Mesothelial cell of epicardium (in vitro differentiated cells): ENCODE data around the gene LRRC37A2. TPM values are rescaled to one million over a fixed set of nuclear protein-coding genes. Genes with fewer than 3 reads are reported as not detected.
"Not testable (repeated sequence)": the region's sequence is repeated elsewhere in the genome, so short reads cannot be mapped to it uniquely, and the experiment has no call there.

Experiments used
- DNase-seq, 2 experiments: peaks; one replicate each; pipeline ENCODE4 v3.0.0; 2021; ENCODE audit warnings: low spot score in 2 of 2; ENCODE audit not compliant: unreplicated experiment in 2 of 2
- H3K27ac Mint-ChIP-seq: 2 replicates; pipeline ENCODE4 v1.8.0; 2021; ENCODE audit warnings: mixed read lengths
- H3K27me3 Mint-ChIP-seq: 2 replicates; pipeline ENCODE4 v1.8.0; 2021; ENCODE audit warnings: low read depth, mixed read lengths
- H3K36me3 Mint-ChIP-seq: 2 replicates; pipeline ENCODE4 v1.8.0; 2021; ENCODE audit warnings: mixed read lengths
- H3K4me1 Mint-ChIP-seq: 2 replicates; pipeline ENCODE4 v1.8.0; 2021; ENCODE audit warnings: mixed read lengths
- H3K4me3 Mint-ChIP-seq: 2 replicates; pipeline ENCODE4 v1.8.0; 2021; ENCODE audit warnings: mild to moderate bottlenecking, moderate library complexity, mixed read lengths
- H3K9me3 Mint-ChIP-seq: 2 replicates; pipeline ENCODE4 v1.8.0; 2021; ENCODE audit warnings: mixed read lengths
- total RNA-seq: library from RNA; stranded (reverse); gene quantifications from 3 replicates; pipeline ENCODE4 v1.2.1, GENCODE V29; 2021

LRRC37A2 gene
- total RNA-seq, 1 donor from 2014 or later = 26.8 TPM

DNA sequence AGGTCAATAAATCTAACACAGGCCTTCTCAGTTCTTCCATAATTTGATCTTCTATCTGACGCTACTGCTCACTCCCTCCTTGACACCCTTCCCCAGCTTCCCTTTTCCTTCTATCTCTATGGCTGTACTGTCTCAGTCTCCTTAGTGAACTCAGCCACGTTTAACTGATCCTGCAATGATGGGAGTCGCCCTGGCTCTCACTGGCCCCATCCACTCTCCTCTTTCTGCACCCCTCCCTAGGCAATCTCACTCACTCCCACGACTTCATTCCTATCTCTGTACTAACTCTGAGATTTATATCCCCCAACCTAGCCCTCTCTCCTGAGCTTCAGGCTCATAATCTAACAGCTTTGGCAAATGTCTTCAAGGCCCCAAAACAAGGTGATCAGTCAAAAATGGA is 59.5 kb downstream of the LRRC37A2 start:
- H3K36me3 Mint-ChIP-seq, H3K27ac Mint-ChIP-seq, H3K4me3 Mint-ChIP-seq, DNase-seq, H3K27me3 Mint-ChIP-seq, H3K9me3 Mint-ChIP-seq, H3K4me1 Mint-ChIP-seq: not testable (repeated sequence)

DNA sequence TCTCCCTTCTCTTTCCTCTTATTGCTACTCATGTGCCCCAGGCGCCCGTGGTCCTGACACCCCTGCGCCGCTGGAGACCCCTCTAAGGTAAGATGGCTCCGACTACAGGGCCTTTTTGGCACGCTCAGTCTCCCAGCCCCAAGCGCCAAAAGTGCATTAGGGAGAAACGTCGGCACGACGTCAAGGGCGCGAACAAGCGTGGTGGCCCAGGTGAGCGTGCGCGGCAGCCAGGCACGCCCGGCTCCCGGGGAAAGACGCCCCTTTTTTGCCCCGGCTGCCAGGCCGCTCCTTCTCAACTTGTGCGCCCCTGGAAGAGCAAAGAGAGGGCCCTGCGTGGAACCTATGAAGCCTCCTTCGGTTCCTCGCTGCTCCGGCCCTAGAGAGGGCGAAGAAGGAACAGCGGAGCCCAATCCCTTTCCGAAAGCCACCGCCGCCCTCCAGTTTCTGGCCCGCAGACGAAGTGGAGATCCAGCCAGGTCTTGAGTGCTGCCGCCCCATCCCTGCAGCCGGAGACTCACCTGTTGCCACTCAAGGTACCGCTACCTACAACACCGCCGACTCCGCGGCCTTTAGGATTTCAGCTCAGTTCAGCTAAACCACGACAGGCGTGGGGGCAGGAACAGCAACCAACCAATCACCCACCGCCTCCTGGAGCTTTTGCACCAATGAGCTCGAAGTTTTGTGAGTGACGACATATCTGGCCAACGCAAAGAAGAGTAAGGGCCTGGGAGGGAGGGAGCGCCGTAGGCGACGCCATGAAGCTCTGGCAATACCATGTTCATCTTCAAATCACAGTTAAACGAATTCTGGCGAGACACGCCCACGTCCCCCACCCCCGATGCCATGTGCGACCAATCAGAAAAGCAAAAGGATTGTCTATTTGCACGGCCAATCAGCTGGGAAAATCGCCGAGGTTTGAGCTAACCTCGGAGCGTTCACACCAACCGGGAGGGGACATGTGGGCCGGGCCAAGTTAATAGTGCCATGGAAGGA is 67.1 kb downstream of the LRRC37A2 start, which contains the start of gene ARL17A:
Gene ARL17A, minus strand, starts transcription at position 609 of the 993 bp plus-strand sequence. CDS start 3,369 bp downstream, outside the sequence.
- H3K4me1 Mint-ChIP-seq, H3K27me3 Mint-ChIP-seq, H3K9me3 Mint-ChIP-seq, H3K27ac Mint-ChIP-seq, H3K36me3 Mint-ChIP-seq: not testable (repeated sequence)
- peak within 1 kb of the TSS; percentile 55 for H3K4me3 Mint-ChIP-seq
- DNase-seq = peak; percentile 22 to 71

DNA sequence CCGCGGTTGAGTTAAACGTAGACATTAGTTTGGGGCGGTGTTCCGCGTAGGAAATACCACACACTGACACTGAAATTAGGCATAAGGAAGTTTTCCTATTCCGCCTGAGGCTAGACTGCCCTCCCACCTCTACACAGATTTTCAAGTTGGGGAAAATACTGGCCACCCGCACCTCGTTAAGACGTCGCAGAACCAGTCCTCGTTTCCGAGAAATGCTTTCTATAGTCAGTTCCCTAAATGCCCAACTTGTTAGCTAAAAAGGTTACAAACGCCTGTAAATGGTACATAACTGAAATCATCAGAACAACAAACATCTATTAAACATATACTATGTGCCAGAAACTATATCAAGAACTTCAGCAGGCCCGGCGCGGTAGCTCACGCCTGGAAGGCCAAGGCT is 67.8 kb downstream of the LRRC37A2 start:
- not testable (repeated sequence) for DNase-seq, H3K27me3 Mint-ChIP-seq, H3K9me3 Mint-ChIP-seq, H3K27ac Mint-ChIP-seq, H3K4me1 Mint-ChIP-seq, H3K36me3 Mint-ChIP-seq
- H3K4me3 Mint-ChIP-seq = peak overlapping the region; percentile 55

DNA sequence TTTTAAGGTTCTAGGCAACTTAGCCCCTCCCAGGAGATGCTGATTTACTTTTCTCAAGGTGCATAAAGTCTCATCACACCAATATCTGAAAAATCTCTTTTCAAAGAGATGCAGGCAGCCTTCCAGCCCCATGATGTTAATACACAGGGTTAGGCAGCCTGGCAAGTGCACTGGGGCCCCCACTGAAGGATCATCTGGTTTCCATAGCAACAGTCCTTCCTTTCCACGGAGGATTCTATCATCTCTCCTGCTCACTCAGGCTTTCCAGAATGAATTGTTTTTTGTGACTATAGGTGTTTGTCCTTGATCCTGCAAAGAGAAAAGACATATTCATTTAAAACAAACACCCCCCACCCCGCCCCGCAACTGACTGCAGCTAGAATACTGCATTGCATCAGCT is 73.2 kb downstream of the LRRC37A2 start:
- not testable (repeated sequence) for H3K4me3 Mint-ChIP-seq, H3K4me1 Mint-ChIP-seq, H3K27me3 Mint-ChIP-seq, H3K36me3 Mint-ChIP-seq, H3K9me3 Mint-ChIP-seq, DNase-seq, H3K27ac Mint-ChIP-seq

DNA sequence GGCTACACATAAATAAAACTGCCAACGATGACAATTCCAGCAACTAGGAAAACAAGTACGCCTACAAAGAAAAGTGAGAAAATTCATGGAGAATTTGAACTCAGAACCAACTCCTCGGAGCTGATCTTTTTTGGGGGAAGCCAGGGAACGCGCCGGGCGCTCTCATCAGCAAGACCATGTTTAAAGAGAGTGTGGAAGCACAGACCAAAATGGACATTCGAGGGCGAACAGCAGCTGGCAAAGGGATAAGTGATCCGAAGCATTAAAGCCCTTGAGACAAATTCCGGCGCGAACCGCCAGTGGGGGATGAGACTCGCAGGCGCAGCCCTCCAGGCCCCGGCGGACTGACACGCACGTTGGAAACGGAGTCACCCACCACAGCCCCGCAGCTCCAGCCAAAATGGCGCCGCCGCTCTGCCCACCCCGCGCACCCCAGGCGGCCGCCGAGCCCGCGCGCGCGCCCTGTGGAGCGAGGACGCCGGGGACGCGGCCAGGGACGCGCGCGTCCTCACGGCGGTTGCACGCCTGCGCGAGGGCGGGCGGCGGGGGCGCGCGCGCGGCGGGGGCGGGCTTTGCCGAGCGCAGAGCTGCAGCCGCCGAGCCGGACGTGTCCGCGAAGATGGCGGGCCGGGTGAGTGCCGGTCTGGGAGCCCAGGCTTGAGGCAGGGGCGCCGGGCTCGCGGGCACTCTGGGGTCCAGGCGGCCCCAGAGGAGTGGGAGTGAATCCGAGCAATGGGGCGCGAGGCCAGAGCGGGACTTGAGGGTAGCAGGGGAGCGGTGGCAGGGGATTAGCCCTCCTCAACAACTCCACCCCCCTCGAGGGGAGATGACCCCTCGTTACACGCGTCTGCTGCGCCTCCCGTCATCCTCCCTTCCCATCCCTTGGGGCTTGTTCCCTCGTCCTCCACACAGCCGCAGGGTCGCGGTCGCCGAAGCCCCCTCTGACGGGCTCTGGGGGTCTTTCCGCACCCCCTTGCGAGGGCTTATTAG is 78.2 kb downstream of the LRRC37A2 start, which contains the start of gene NSF:
Gene NSF, plus strand, starts transcription at position 513 of the 990 bp plus-strand sequence. Its CDS starts 107 bp downstream, at position 620.
- not testable (repeated sequence) for H3K27me3 Mint-ChIP-seq, DNase-seq, H3K9me3 Mint-ChIP-seq, H3K4me3 Mint-ChIP-seq, H3K36me3 Mint-ChIP-seq, H3K4me1 Mint-ChIP-seq, H3K27ac Mint-ChIP-seq

DNA sequence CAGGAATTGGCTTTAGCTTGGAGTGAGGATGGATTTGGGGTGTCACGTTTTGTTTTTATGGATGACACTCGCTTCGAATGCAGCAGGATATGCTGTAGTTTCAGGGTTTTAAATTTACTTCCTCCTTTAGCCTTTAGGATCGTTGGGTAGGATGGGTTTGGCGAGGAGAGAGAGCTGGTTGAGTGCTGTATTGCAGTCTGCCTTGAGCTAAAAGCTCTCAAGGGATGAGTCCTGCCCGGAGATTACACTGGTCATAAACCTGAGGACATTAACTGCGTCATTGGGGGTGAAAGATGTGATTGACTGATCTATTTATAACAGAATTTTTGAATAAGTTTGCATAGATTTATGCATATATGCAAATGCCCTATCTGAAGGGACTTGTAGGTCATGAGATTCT is 79.1 kb downstream of the LRRC37A2 start:
- H3K9me3 Mint-ChIP-seq, H3K4me1 Mint-ChIP-seq, H3K36me3 Mint-ChIP-seq, H3K4me3 Mint-ChIP-seq, DNase-seq, H3K27me3 Mint-ChIP-seq, H3K27ac Mint-ChIP-seq: not testable (repeated sequence)

DNA sequence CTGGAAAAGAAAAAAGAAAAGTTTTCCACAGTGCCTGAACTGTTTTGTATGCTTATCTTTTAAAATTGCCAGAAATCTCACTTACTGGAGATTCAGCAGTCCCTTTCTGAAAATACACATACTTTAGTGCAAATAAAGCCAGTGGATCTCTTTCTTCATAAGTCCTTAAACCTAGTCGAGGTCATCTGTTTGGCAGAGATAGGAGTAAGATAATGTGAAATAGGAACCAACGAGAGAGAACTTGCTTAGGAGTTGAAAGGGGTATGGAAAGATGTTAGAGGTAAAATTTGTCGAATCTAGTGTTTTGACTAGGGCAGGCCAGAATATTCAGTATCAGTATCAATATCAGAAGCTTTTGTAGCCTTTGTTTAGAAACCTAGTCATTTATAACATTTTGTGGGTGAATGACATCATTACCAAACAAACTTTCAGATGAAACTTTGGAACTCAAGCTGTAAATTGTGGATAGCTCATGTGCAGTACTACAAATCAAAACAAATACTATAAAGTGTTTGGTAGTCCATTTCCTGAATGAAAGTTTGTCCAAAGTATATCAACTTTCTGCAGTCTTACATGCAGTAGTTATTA is 86.2 kb downstream of the LRRC37A2 start:
- H3K9me3 Mint-ChIP-seq, H3K4me1 Mint-ChIP-seq, DNase-seq, H3K36me3 Mint-ChIP-seq, H3K4me3 Mint-ChIP-seq, H3K27ac Mint-ChIP-seq, H3K27me3 Mint-ChIP-seq: not testable (repeated sequence)

DNA sequence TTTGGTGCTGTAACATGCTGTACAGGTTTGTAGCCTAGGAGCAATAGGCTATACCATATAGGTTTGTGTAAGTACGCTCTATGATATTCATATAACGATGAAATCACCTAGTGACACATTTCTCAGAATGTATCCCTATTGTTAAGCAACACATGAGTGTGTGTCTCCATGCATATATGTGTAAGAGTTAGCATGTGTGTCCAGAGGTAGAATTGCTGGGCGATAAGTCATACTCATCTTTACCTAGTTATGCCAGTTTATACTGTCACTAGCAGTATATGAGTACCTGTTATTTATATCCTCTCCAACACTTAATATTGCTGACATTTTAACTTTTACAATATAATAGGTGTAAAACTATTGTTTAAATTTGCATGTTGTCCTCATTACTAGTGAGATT is 88.5 kb downstream of the LRRC37A2 start:
- H3K27me3 Mint-ChIP-seq, H3K4me3 Mint-ChIP-seq, H3K4me1 Mint-ChIP-seq, H3K27ac Mint-ChIP-seq, H3K9me3 Mint-ChIP-seq, DNase-seq, H3K36me3 Mint-ChIP-seq: not testable (repeated sequence)

DNA sequence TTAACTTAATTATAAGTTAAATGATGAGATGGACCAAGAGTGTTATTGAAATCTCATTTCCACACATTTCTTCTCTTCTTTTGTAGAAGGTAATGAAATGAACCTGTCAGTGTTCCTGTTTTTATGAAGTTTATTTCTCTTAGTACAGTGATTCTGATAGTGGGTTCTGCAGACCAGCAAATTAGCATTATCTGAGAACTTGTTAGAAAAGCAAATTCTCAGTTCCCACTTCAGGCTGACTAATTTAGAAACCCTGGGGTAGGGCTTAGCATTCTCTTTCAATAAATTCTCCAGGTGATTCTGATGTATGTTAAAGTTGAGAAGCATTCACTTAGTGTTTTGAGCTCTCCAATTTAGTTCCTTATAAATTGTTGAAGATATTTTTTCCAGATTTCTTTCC is 90.9 kb downstream of the LRRC37A2 start:
- H3K27ac Mint-ChIP-seq, H3K9me3 Mint-ChIP-seq, H3K27me3 Mint-ChIP-seq, H3K36me3 Mint-ChIP-seq, DNase-seq, H3K4me1 Mint-ChIP-seq, H3K4me3 Mint-ChIP-seq: not testable (repeated sequence)

Other genes starting within 250 kb of the LRRC37A2 start
- gene LRRC37A, start 217.3 kb upstream of the LRRC37A2 start, total RNA-seq = 5.9 to 7.3 TPM (median 7.3 TPM) in 3 replicates
- 16.6 to 21.1 TPM (median 18.0 TPM) in 3 replicates for gene ARL17B, start 150.7 kb upstream of the LRRC37A2 start, total RNA-seq
- 22.4 to 23.5 TPM (median 23.4 TPM) in 3 replicates for gene ARL17A, start 67.2 kb downstream of the LRRC37A2 start, total RNA-seq
- 32.5 to 34.8 TPM (median 32.8 TPM) in 3 replicates for gene NSF, start 78.2 kb downstream of the LRRC37A2 start, total RNA-seq